SK-N-MC (cell line): ENCODE results near the gene OR7G1.

Experiments
- EZH2 ChIP-seq: fragments of 200-600 bp; sonication (generic); IDR thresholded peaks from one replicate; pipeline ENCODE4 v1.6.1; 2017; ENCODE audit warnings: antibody characterized with exemption
- FOXP2 ChIP-seq: optimal IDR thresholded peaks from 2 replicates; pipeline ENCODE3; 2011; ENCODE audit warnings: mild to moderate bottlenecking, moderate library complexity; ENCODE audit not compliant: insufficient read depth; ENCODE audit errors: extremely low read length, control extremely low read depth
- POLR2AphosphoS5 ChIP-seq: IDR thresholded peaks from 2 replicates; pipeline ENCODE4 v1.6.1; 2012; ENCODE audit warnings: mild to moderate bottlenecking, low read depth, low read length, borderline replicate concordance

- TF ChIP-seq POLR2AphosphoS5 (no peak), EZH2 (no peak), FOXP2 (no peak)
Measured at GRCh38 chr19:9149997-9150396, 34.4 kb upstream of the OR7G1 start.
